H9 (cell line): ENCODE data around the gene UMOD. TPM values are rescaled to one million over a fixed set of nuclear protein-coding genes. Genes with fewer than 3 reads are reported as not detected.

Experiments
- DNase-seq: peaks from one replicate; pipeline ENCODE4 v3.0.0-alpha.2; 2017
- H2AFZ ChIP-seq: one replicate; pipeline ENCODE4 v1.6.1; 2013; ENCODE audit warnings: mild to moderate bottlenecking, low read length, control low read depth, moderate library complexity
- H2AK5ac ChIP-seq: 2 replicates; pipeline ENCODE4 v1.6.1; 2013; ENCODE audit warnings: low read length, control low read depth, mixed read lengths; ENCODE audit not compliant: insufficient read length
- H2BK120ac ChIP-seq: one replicate; pipeline ENCODE4 v1.6.1; 2013; ENCODE audit warnings: low read depth, mild to moderate bottlenecking, low read length, control low read depth, inconsistent platforms; ENCODE audit not compliant: poor library complexity, severe bottlenecking
- H2BK12ac ChIP-seq: 2 replicates; pipeline ENCODE4 v1.6.1; 2013; ENCODE audit warnings: low read length, control low read depth, mixed read lengths, low read depth; ENCODE audit not compliant: insufficient read length
- H2BK15ac ChIP-seq: 2 replicates; pipeline ENCODE4 v1.6.1; 2013; ENCODE audit warnings: low read depth, low read length, control low read depth
- H2BK20ac ChIP-seq: one replicate; pipeline ENCODE4 v1.6.1; 2013; ENCODE audit warnings: low read depth, mild to moderate bottlenecking, low read length, control low read depth, inconsistent platforms; ENCODE audit not compliant: poor library complexity, severe bottlenecking
- H2BK5ac ChIP-seq: 2 replicates; pipeline ENCODE4 v1.6.1; 2013; ENCODE audit warnings: low read length, control low read depth, mixed read lengths; ENCODE audit not compliant: insufficient read length
- H3K14ac ChIP-seq: 2 replicates; pipeline ENCODE4 v1.6.1; 2013; ENCODE audit warnings: low read length, control low read depth; ENCODE audit not compliant: insufficient read depth
- H3K18ac ChIP-seq: 2 replicates; pipeline ENCODE4 v1.6.1; 2013; ENCODE audit warnings: low read depth, mild to moderate bottlenecking, mixed read lengths, low read length, control low read depth; ENCODE audit not compliant: insufficient read length
- H3K23ac ChIP-seq: 2 replicates; pipeline ENCODE4 v1.6.1; 2013; ENCODE audit warnings: low read length, control low read depth, mixed read lengths, low read depth; ENCODE audit not compliant: insufficient read length
- H3K23me2 ChIP-seq: 2 replicates; pipeline ENCODE4 v1.6.1; 2013; ENCODE audit warnings: low read depth, mild to moderate bottlenecking, mixed read lengths, low read length, control low read depth; ENCODE audit not compliant: insufficient read length, poor library complexity, severe bottlenecking
- H3K27ac ChIP-seq: 2 replicates; pipeline ENCODE4 v1.5.1; 2013; ENCODE audit warnings: low read length, control low read depth, mixed read lengths, low read depth; ENCODE audit not compliant: insufficient read length
- H3K27me3 ChIP-seq: 2 replicates; pipeline ENCODE4 v1.6.1; 2013; ENCODE audit warnings: low read length, control low read depth, inconsistent platforms; ENCODE audit not compliant: insufficient read depth
- H3K4ac ChIP-seq: 2 replicates; pipeline ENCODE4 v1.6.1; 2013; ENCODE audit warnings: low read depth, mild to moderate bottlenecking, control low read depth, inconsistent platforms, low read length, moderate library complexity
- H3K4me1 ChIP-seq: 2 replicates; pipeline ENCODE4 v1.6.1; 2013; ENCODE audit warnings: low read length, control low read depth, inconsistent platforms; ENCODE audit not compliant: insufficient read depth
- H3K4me2 ChIP-seq: 2 replicates; pipeline ENCODE4 v1.6.1; 2013; ENCODE audit warnings: low read length, control low read depth, mixed read lengths; ENCODE audit not compliant: insufficient read length, insufficient read depth
- H3K56ac ChIP-seq: 2 replicates; pipeline ENCODE4 v1.6.1; 2013; ENCODE audit warnings: low read depth, mild to moderate bottlenecking, mixed read lengths, low read length, control low read depth; ENCODE audit not compliant: insufficient read length
- H3K79me1 ChIP-seq: 2 replicates; pipeline ENCODE4 v1.6.1; 2013; ENCODE audit warnings: low read depth, mild to moderate bottlenecking, moderate library complexity, low read length, control low read depth, inconsistent platforms; ENCODE audit not compliant: insufficient read depth, poor library complexity, severe bottlenecking
- H3K79me2 ChIP-seq: 2 replicates; pipeline ENCODE4 v1.6.1; 2013; ENCODE audit warnings: low read length, control low read depth, inconsistent platforms; ENCODE audit not compliant: insufficient read depth
- H3K9ac ChIP-seq: 2 replicates; pipeline ENCODE4 v1.6.1; 2013; ENCODE audit warnings: low read length, control low read depth, mixed read lengths; ENCODE audit not compliant: insufficient read length; ENCODE audit errors: extremely low read depth
- H3K9me3 ChIP-seq: one replicate; pipeline ENCODE4 v1.6.1; 2013; ENCODE audit warnings: low read depth, low read length, inconsistent platforms; ENCODE audit not compliant: control insufficient read depth
- H3T11ph ChIP-seq: one replicate; pipeline ENCODE4 v1.6.1; 2013; ENCODE audit warnings: mild to moderate bottlenecking, low read length, control low read depth, inconsistent platforms
- H4K20me1 ChIP-seq: one replicate; pipeline ENCODE4 v1.6.1; 2013; ENCODE audit not compliant: control insufficient read depth, insufficient read length, insufficient read depth
- H4K5ac ChIP-seq: 2 replicates; pipeline ENCODE4 v1.6.1; 2013; ENCODE audit warnings: low read depth, mild to moderate bottlenecking, mixed read lengths, low read length, control low read depth; ENCODE audit not compliant: insufficient read length
- H4K8ac ChIP-seq: replicated peaks from 2 replicates; pipeline ENCODE4 v1.6.1; 2013; ENCODE audit warnings: low read length, control low read depth, mixed read lengths, low read depth; ENCODE audit not compliant: insufficient read length
- H4K91ac ChIP-seq: 2 replicates; pipeline ENCODE4 v1.6.1; 2013; ENCODE audit warnings: low read depth, mild to moderate bottlenecking, moderate library complexity, mixed read lengths, low read length, control low read depth; ENCODE audit not compliant: insufficient read length
- H3K27ac Mint-ChIP-seq, 3 experiments: 2 replicates in 2 of 3; 3 replicates in 1 of 3; pipeline ENCODE4 v1.8.0; 2020 to 2021; ENCODE audit warnings: mixed read lengths in 3 of 3, mild to moderate bottlenecking in 1 of 3, moderate library complexity in 1 of 3
- H3K27me3 Mint-ChIP-seq: 2 replicates; pipeline ENCODE4 v1.8.0; 2021; ENCODE audit warnings: low read depth, mild to moderate bottlenecking, moderate library complexity, mixed read lengths
- H3K36me3 Mint-ChIP-seq, 3 experiments: 2 replicates in 2 of 3; 3 replicates in 1 of 3; pipeline ENCODE4 v1.8.0; 2020 to 2021; ENCODE audit warnings: low read depth in 3 of 3, mixed read lengths in 3 of 3; ENCODE audit not compliant: insufficient read depth in 1 of 3
- H3K4me1 Mint-ChIP-seq, 2 experiments: 2 replicates each; pipeline ENCODE4 v1.8.0; 2020; ENCODE audit warnings: mixed read lengths in 2 of 2
- H3K4me3 Mint-ChIP-seq, 2 experiments: 2 replicates in 1 of 2; 3 replicates in 1 of 2; pipeline ENCODE4 v1.8.0; 2020 to 2021; ENCODE audit warnings: mild to moderate bottlenecking in 2 of 2, mixed read lengths in 2 of 2, moderate library complexity in 1 of 2
- H3K9me3 Mint-ChIP-seq, 2 experiments: 2 replicates in 1 of 2; 3 replicates in 1 of 2; pipeline ENCODE4 v1.8.0; 2020; ENCODE audit warnings: mild to moderate bottlenecking in 2 of 2, mixed read lengths in 2 of 2, moderate library complexity in 1 of 2
- CTCF ChIP-seq: fragments of 200-600 bp; sonication (generic); conservative IDR thresholded peaks from 3 replicates; pipeline ENCODE4 v1.8.0; 2021; ENCODE audit warnings: antibody characterized with exemption, mild to moderate bottlenecking
- WGBS: extraction: QIAGEN DNeasy Blood & Tissue Kit; methylation state at CpG from one replicate; pipeline ENCODE4 v1.1.7; 2013; ENCODE audit warnings: missing lambda C conversion rate, low lambda C conversion rate, mixed read lengths; ENCODE audit not compliant: insufficient read length; ENCODE audit errors: extremely low coverage; 5-methylcytosine and 5-hydroxymethylcytosine counted together
- total RNA-seq: library from RNA; stranded (reverse); gene quantifications from 2 replicates; pipeline ENCODE4 v1.2.1, GENCODE V29; 2021

The UMOD gene
- total RNA-seq, 1 experiment from 2014 or later, result not detected

GRCh38 chr16:20329392-20330138 lies 22.9 kb downstream of the UMOD start:
- H3K4me2 ChIP-seq, result no peak overlapping the region
- no peak overlapping the region for H3K4ac ChIP-seq
- no peaks in the 10 kb centered on the region for H3K79me1 ChIP-seq
- H3K23me2 ChIP-seq, result no peaks in the 10 kb centered on the region
- WGBS, result 100% methylated on average over 1 of the region's 5 CpGs
- H2AFZ ChIP-seq, result no peak overlapping the region
- Mint-ChIP-seq H3K4me1 (0 out of 4 replicates have a peak, but pooled peaks cover 2% of the 10 kb centered on the region in 2 experiments), H3K36me3 (no peaks in the 10 kb centered on the region), H3K4me3 (no peak overlapping the region), H3K27ac (no peak overlapping the region; a peak in 1 of 7 replicates), H3K9me3 (no peaks in the 10 kb centered on the region; a peak in 1 of 5 replicates), H3K27me3 (peaks cover 3% of the 10 kb centered on the region)
- H3K79me2 ChIP-seq, result 0 out of 2 replicates have a peak, but pooled peaks cover 2% of the 10 kb centered on the region
- no peak overlapping the region for H2BK5ac ChIP-seq
- no peak overlapping the region for H2BK20ac ChIP-seq
- no peak overlapping the region for H3T11ph ChIP-seq
- H3K23ac ChIP-seq, result no peak overlapping the region
- no peak overlapping the region for H2BK120ac ChIP-seq
- H2BK12ac ChIP-seq, result no peak overlapping the region
- no peak for DNase-seq
- no peaks in the 10 kb centered on the region for H4K20me1 ChIP-seq
- H3K4me1 ChIP-seq, result no peaks in the 10 kb centered on the region
- H2AK5ac ChIP-seq, result no peak overlapping the region
- H4K91ac ChIP-seq, result no peak overlapping the region
- no peak overlapping the region for H3K14ac ChIP-seq
- H3K27ac ChIP-seq, result no peak overlapping the region
- no peak overlapping the region for H3K18ac ChIP-seq
- no peaks in the 10 kb centered on the region for H3K9me3 ChIP-seq
- no peak overlapping the region for H4K5ac ChIP-seq
- no peak overlapping the region for H3K56ac ChIP-seq
- H2BK15ac ChIP-seq, result no peak overlapping the region
- TF ChIP-seq CTCF, result no peak
- no peaks in the 10 kb centered on the region for H3K27me3 ChIP-seq
- no peak overlapping the region for H4K8ac ChIP-seq
- no peak overlapping the region for H3K9ac ChIP-seq
